Thyroid gland (tissue), 4 donors: ENCODE data around the gene FUCA2.
"Not testable (repeated sequence)": the region's sequence is repeated elsewhere in the genome, so short reads cannot be mapped to it uniquely, and the experiment has no call there.

Source experiments
- CTCF ChIP-seq, 6 experiments: fragments of 200-600 bp in 3 of 6; fragments of 450-650 bp in 3 of 6; sonication (generic) in 3 of 6; IDR thresholded peaks; one replicate each; pipeline ENCODE4 v1.5.1; 2016 to 2019; ENCODE audit warnings: antibody characterized with exemption in 6 of 6, mild to moderate bottlenecking in 2 of 6, inconsistent platforms in 1 of 6, moderate library complexity in 1 of 6
- POLR2A ChIP-seq, 2 donors: fragments of 450-650 bp; IDR thresholded peaks; one replicate each; pipeline ENCODE4 v1.6.1; 2017; ENCODE audit warnings: antibody characterized with exemption in 2 of 2, mild to moderate bottlenecking in 2 of 2, moderate library complexity in 1 of 2

GRCh38 chr6:143468823-143469222, 42.7 kb downstream of the FUCA2 start:
- not testable (repeated sequence) for TF ChIP-seq CTCF, POLR2A (IDR thresholded peaks at IDR 0.05)
